Body of pancreas (tissue), 4 donors: ENCODE data around the gene CAPRIN1.
"Not testable (repeated sequence)": the region's sequence is repeated elsewhere in the genome, so short reads cannot be mapped to it uniquely, and the experiment has no call there.

Experiments used
- POLR2A ChIP-seq, 3 donors: fragments of 450-650 bp; IDR thresholded peaks; one replicate each; pipeline ENCODE4 v1.6.1; 2016; ENCODE audit warnings: antibody characterized with exemption in 3 of 3, mild to moderate bottlenecking in 2 of 3
- TF ChIP-seq, protein P1 (sequence below), 7 experiments: fragments of 450-650 bp in 4 of 7; fragments of 200-600 bp in 3 of 7; sonication (generic) in 3 of 7; IDR thresholded peaks; one replicate each; pipeline ENCODE4 v1.5.1; 2016 to 2019; ENCODE audit warnings: antibody characterized with exemption in 7 of 7

DNA sequence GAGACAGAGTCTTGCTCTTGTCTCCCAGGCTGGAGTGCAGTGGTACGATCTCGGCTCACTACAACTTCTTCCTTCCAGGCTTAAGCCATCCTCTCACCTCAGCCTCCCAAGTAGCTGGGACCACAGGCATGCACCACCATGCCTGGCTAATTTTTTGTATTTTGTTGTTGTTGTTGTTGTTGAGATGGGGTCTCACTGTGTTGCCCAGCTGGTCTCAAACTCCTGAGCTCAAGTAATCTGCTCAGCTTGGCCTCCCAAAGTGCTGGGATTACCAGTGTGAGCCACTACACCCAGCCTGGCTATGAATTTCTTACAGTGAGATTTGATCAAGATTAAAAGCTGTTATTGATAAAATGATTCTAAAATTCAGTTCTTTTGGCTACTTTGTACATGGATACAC, 43.4 kb downstream of the CAPRIN1 start:
- TF ChIP-seq POLR2A (IDR thresholded peaks at IDR 0.05), result not testable (repeated sequence)
- TF ChIP-seq, protein P1, sequence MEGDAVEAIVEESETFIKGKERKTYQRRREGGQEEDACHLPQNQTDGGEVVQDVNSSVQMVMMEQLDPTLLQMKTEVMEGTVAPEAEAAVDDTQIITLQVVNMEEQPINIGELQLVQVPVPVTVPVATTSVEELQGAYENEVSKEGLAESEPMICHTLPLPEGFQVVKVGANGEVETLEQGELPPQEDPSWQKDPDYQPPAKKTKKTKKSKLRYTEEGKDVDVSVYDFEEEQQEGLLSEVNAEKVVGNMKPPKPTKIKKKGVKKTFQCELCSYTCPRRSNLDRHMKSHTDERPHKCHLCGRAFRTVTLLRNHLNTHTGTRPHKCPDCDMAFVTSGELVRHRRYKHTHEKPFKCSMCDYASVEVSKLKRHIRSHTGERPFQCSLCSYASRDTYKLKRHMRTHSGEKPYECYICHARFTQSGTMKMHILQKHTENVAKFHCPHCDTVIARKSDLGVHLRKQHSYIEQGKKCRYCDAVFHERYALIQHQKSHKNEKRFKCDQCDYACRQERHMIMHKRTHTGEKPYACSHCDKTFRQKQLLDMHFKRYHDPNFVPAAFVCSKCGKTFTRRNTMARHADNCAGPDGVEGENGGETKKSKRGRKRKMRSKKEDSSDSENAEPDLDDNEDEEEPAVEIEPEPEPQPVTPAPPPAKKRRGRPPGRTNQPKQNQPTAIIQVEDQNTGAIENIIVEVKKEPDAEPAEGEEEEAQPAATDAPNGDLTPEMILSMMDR (IDR thresholded peaks at IDR 0.05), result not testable (repeated sequence)
